Pons (tissue), 1 donor: ENCODE results near the gene PIK3CB.
"Not testable (repeated sequence)": the region's sequence is repeated elsewhere in the genome, so short reads cannot be mapped to it uniquely, and the experiment has no call there.

Experiments used
- DNase-seq: peaks from one replicate; pipeline ENCODE4 v3.0.0-alpha.2; 2016; ENCODE audit warnings: low spot score

Gene PIK3CB

GRCh38 chr3:138846824-138847223 is 12.1 kb upstream of the PIK3CB start:
- not testable (repeated sequence) for DNase-seq

GRCh38 chr3:138846262-138846791 is 11.6 kb upstream of the PIK3CB start:
- no peak for DNase-seq

GRCh38 chr3:138845771-138846173 is 11.0 kb upstream of the PIK3CB start:
- DNase-seq: no peak

GRCh38 chr3:138845181-138845601 is 10.5 kb upstream of the PIK3CB start:
- no peak for DNase-seq

- DNase-seq: peak; percentile 65
These were observed 7.9 kb upstream of the PIK3CB start for GRCh38 chr3:138842483-138843188.

- DNase-seq: not testable (repeated sequence)
These were observed 3.7 kb upstream of the PIK3CB start for GRCh38 chr3:138838385-138838784.

- not testable (repeated sequence) for DNase-seq
These were observed 1.1 kb upstream of the PIK3CB start for GRCh38 chr3:138835846-138836245.

- no peak for DNase-seq
These were observed 649 bp upstream of the PIK3CB start for GRCh38 chr3:138835397-138835757.

- peak; percentile 45 for DNase-seq
These were observed 681 bp downstream of the PIK3CB start for GRCh38 chr3:138833899-138834595.

GRCh38 chr3:138832473-138833057 is 2.2 kb downstream of the PIK3CB start:
- not testable (repeated sequence) for DNase-seq

- DNase-seq: no peak
These were observed 4.7 kb downstream of the PIK3CB start for GRCh38 chr3:138829886-138830510.

GRCh38 chr3:138829097-138829496 is 5.6 kb downstream of the PIK3CB start:
- no peak for DNase-seq

- DNase-seq: no peak
These were observed 7.5 kb downstream of the PIK3CB start for GRCh38 chr3:138827222-138827621.

- DNase-seq: no peak
These were observed 9.4 kb downstream of the PIK3CB start for GRCh38 chr3:138825336-138825735.

GRCh38 chr3:138824114-138824506 is 10.6 kb downstream of the PIK3CB start:
- no peak for DNase-seq

GRCh38 chr3:138820379-138820778 is 14.3 kb downstream of the PIK3CB start:
- not testable (repeated sequence) for DNase-seq

GRCh38 chr3:138818185-138818860 is 16.4 kb downstream of the PIK3CB start:
- DNase-seq: peak; percentile 52

GRCh38 chr3:138817695-138818094 is 17.0 kb downstream of the PIK3CB start:
- no peak for DNase-seq

GRCh38 chr3:138812806-138813205 is 21.9 kb downstream of the PIK3CB start:
- no peak for DNase-seq

GRCh38 chr3:138809500-138810256 is 25.1 kb downstream of the PIK3CB start:
- no peak for DNase-seq
